SK-N-SH (cell line): ENCODE results near the gene BCL2L13.

Source experiments
- EP300 ChIP-seq, 2 experiments: IDR thresholded peaks; 2 replicates each; pipeline versions ENCODE4 v1.4.0 to v1.6.1; 2012; ENCODE audit warnings: borderline replicate concordance in 1 of 2, low read depth in 1 of 2, low read length in 1 of 2
- EZH2phosphoT487 ChIP-seq: fragments of 200-600 bp; sonication (generic); IDR thresholded peaks from 2 replicates; pipeline ENCODE4 v1.6.1; 2017; ENCODE audit warnings: low read depth, mixed run types, mild to moderate bottlenecking, antibody characterized with exemption, moderate library complexity, borderline replicate concordance
- FOSL2 ChIP-seq: IDR thresholded peaks from 2 replicates; pipeline ENCODE4 v1.4.0; 2012; ENCODE audit warnings: low read depth, mild to moderate bottlenecking, moderate library complexity, borderline replicate concordance
- FOXJ3 ChIP-seq: sonication (generic); formaldehyde crosslinking; IDR thresholded peaks from 2 replicates; pipeline ENCODE4 v1.5.1; 2020; ENCODE audit warnings: mild to moderate bottlenecking, missing genetic modification reagents
- GABPA ChIP-seq: IDR thresholded peaks from 2 replicates; pipeline ENCODE4 v1.4.0; 2012; ENCODE audit warnings: low read depth, mild to moderate bottlenecking
- GATA2 ChIP-seq: sonication (generic); formaldehyde crosslinking; IDR thresholded peaks from 2 replicates; pipeline ENCODE4 v1.5.0; 2020; ENCODE audit warnings: mild to moderate bottlenecking, missing genetic modification reagents
- MEF2A ChIP-seq: IDR thresholded peaks from 2 replicates; pipeline ENCODE4 v1.4.0; 2012; ENCODE audit warnings: low read depth, borderline replicate concordance
- POLR2AphosphoS5 ChIP-seq: IDR thresholded peaks from 2 replicates; pipeline ENCODE4 v1.6.1; 2012; ENCODE audit warnings: low read depth, low read length
- TCF12 ChIP-seq: IDR thresholded peaks from 2 replicates; pipeline ENCODE4 v1.4.0; 2012
- TF ChIP-seq, protein P1 (sequence below): fragments of 200-600 bp; sonication (generic); IDR thresholded peaks from 2 replicates; pipeline ENCODE4 v1.6.1; 2017; ENCODE audit warnings: antibody characterized with exemption, mild to moderate bottlenecking, moderate library complexity
- TF ChIP-seq, protein P2 (sequence below): fragments of 150-350 bp; IDR thresholded peaks from 2 replicates; pipeline ENCODE4 v1.6.1; 2017; ENCODE audit warnings: antibody characterized with exemption, low read length, low read depth, borderline replicate concordance

DNA sequence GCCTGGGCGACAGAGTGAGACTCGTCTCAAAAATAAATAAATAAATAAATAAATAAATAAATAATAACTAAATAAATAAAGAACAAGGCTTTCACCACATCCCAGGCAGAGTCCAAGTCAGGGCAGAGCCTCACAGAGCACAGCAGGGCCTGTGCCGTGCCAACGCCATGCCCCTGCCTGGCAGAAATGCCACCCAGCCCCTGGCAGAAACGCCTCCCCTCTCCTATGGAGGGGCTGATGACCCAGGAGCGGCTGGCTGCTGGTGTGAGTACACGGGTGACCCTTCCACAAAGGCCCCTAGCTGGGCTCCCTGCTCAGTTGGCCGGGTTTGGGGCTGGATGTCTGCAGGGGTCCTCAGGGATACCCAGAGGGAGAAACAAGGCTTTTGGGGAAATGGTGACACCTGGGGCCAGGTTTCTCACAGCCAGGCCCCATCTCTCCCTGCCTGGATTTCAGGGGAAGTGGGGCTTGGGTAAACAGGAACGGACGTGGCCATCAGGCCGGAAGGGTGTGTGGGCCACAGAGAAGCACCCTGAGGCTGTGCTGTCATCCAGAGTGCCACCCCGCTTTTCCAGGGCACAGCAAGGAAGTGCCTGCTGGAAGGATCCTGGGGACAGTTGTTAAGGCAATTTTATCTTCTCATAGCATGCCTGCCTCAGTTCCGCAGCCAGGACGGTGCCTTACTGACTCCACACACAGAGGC lies 130.6 kb downstream of the BCL2L13 start:
- TF ChIP-seq, protein P1, sequence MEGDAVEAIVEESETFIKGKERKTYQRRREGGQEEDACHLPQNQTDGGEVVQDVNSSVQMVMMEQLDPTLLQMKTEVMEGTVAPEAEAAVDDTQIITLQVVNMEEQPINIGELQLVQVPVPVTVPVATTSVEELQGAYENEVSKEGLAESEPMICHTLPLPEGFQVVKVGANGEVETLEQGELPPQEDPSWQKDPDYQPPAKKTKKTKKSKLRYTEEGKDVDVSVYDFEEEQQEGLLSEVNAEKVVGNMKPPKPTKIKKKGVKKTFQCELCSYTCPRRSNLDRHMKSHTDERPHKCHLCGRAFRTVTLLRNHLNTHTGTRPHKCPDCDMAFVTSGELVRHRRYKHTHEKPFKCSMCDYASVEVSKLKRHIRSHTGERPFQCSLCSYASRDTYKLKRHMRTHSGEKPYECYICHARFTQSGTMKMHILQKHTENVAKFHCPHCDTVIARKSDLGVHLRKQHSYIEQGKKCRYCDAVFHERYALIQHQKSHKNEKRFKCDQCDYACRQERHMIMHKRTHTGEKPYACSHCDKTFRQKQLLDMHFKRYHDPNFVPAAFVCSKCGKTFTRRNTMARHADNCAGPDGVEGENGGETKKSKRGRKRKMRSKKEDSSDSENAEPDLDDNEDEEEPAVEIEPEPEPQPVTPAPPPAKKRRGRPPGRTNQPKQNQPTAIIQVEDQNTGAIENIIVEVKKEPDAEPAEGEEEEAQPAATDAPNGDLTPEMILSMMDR: no peak
- TF ChIP-seq GABPA (no peak), GATA2 (CRISPR knock-in tag) (no peak), FOSL2 (no peak), FOXJ3 (CRISPR knock-in tag) (no peak), EP300 (IDR thresholded peaks at IDR 0.05; ENCODE audit: borderline replicate concordance in 1 of 2, low read depth in 1 of 2, low read length in 1 of 2) (no peak), POLR2AphosphoS5 (no peak), MEF2A (no peak), EZH2phosphoT487 (no peak), TCF12 (no peak)
- TF ChIP-seq, protein P2, sequence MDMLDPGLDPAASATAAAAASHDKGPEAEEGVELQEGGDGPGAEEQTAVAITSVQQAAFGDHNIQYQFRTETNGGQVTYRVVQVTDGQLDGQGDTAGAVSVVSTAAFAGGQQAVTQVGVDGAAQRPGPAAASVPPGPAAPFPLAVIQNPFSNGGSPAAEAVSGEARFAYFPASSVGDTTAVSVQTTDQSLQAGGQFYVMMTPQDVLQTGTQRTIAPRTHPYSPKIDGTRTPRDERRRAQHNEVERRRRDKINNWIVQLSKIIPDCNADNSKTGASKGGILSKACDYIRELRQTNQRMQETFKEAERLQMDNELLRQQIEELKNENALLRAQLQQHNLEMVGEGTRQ: no peak
